ENCODE data around the gene LRRC28. TPM values are rescaled to one million over a fixed set of nuclear protein-coding genes. Genes with fewer than 3 reads are reported as not detected.

LRRC28 gene
- total RNA-seq, 4 donors from 2014 or later, result 56.5 to 82.7 (median 64.2) TPM

- Histone ChIP-seq H3K27ac (no peak overlapping the region), H3K4me1 (no peaks in the 10 kb centered on the region), H3K27me3 (no peaks in the 10 kb centered on the region), H3K36me3 (no peaks in the 10 kb centered on the region), H3K4me3 (no peak overlapping the region), H3K9me3 (no peaks in the 10 kb centered on the region)
- TF ChIP-seq POLR2A (IDR thresholded peaks at IDR 0.05) (no peak), POLR2AphosphoS5 (IDR thresholded peaks at IDR 0.05) (no peak), CTCF (IDR thresholded peaks at IDR 0.05) (no peak), EP300 (IDR thresholded peaks at IDR 0.05; ENCODE audit: low read depth) (no peak)
- WGBS, 2 donors (ENCODE audit: low coverage in 1 of 2), result 82 to 87% methylated on average over 2 of the region's 2 CpGs
- no peak for DNase-seq
- intact Hi-C loops (cut with DNase I; ENCODE audit: low total_unique reads), result no loop called here
- in situ Hi-C loops (cut with MboI; ENCODE audit: low pct_ligation_motif_present in 1 of 4, low pct_unique_long_range_greater_than_20kb in 1 of 4, low sequenced_read_pairs in 3 of 4), result no loop called here
These were observed 93.4 kb downstream of the LRRC28 start for GRCh38 chr15:99344639-99345038.

GRCh38 chr15:99345242-99345641 lies 94.0 kb downstream of the LRRC28 start:
- TF ChIP-seq POLR2A (IDR thresholded peaks at IDR 0.05), result no peak
- TF ChIP-seq EP300 (IDR thresholded peaks at IDR 0.05; ENCODE audit: low read depth), result no peak
- no peak for TF ChIP-seq CTCF (IDR thresholded peaks at IDR 0.05)
- TF ChIP-seq POLR2AphosphoS5 (IDR thresholded peaks at IDR 0.05), result no peak
- WGBS, 2 donors (ENCODE audit: low coverage in 1 of 2), result 92 to 100% methylated on average over 1 to 2 of the region's 2 CpGs
- Histone ChIP-seq H3K9me3 (no peaks in the 10 kb centered on the region), H3K4me3 (no peak overlapping the region), H3K27me3 (no peaks in the 10 kb centered on the region), H3K4me1 (no peaks in the 10 kb centered on the region), H3K27ac (no peak overlapping the region), H3K36me3 (no peaks in the 10 kb centered on the region)
- in situ Hi-C loops (cut with MboI; ENCODE audit: low pct_ligation_motif_present in 1 of 4, low pct_unique_long_range_greater_than_20kb in 1 of 4, low sequenced_read_pairs in 3 of 4) (no loop called here), intact Hi-C loops (cut with DNase I; ENCODE audit: low total_unique reads) (no loop called here)
- no peak for DNase-seq

GRCh38 chr15:99345832-99346462 lies 94.7 kb downstream of the LRRC28 start:
- Histone ChIP-seq H3K27me3 (no peaks in the 10 kb centered on the region), H3K36me3 (no peaks in the 10 kb centered on the region), H3K4me3 (no peak overlapping the region), H3K4me1 (no peaks in the 10 kb centered on the region), H3K27ac (no peak overlapping the region), H3K9me3 (no peaks in the 10 kb centered on the region)
- 86 to 96% methylated on average over 2 to 3 of the region's 3 CpGs for WGBS, 2 donors (ENCODE audit: low coverage in 1 of 2)
- in situ Hi-C loops (cut with MboI; ENCODE audit: low pct_ligation_motif_present in 1 of 4, low pct_unique_long_range_greater_than_20kb in 1 of 4, low sequenced_read_pairs in 3 of 4), result no loop called here
- no peak for TF ChIP-seq CTCF (IDR thresholded peaks at IDR 0.05)
- TF ChIP-seq POLR2AphosphoS5 (IDR thresholded peaks at IDR 0.05), result no peak
- TF ChIP-seq EP300 (IDR thresholded peaks at IDR 0.05; ENCODE audit: low read depth), result no peak
- TF ChIP-seq POLR2A (IDR thresholded peaks at IDR 0.05), result no peak
- no peak for DNase-seq
- intact Hi-C loops (cut with DNase I; ENCODE audit: low total_unique reads), result no loop called here

GRCh38 chr15:99347574-99347973 lies 96.3 kb downstream of the LRRC28 start:
- H3K9me3 ChIP-seq, result no peaks in the 10 kb centered on the region
- TF ChIP-seq EP300 (IDR thresholded peaks at IDR 0.05; ENCODE audit: low read depth) (no peak), CTCF (IDR thresholded peaks at IDR 0.05) (no peak), POLR2A (IDR thresholded peaks at IDR 0.05) (no peak), POLR2AphosphoS5 (IDR thresholded peaks at IDR 0.05) (no peak)
- no peak for DNase-seq
- in situ Hi-C loops (cut with MboI; ENCODE audit: low pct_ligation_motif_present in 1 of 4, low pct_unique_long_range_greater_than_20kb in 1 of 4, low sequenced_read_pairs in 3 of 4), result no loop called here
- no peak overlapping the region for H3K4me3 ChIP-seq
- H3K4me1 ChIP-seq, result no peaks in the 10 kb centered on the region
- intact Hi-C loops (cut with DNase I; ENCODE audit: low total_unique reads), result no loop called here
- WGBS, 2 donors (ENCODE audit: low coverage in 1 of 2), result 94 to 100% methylated on average over 1 of the region's 1 CpG
- H3K27me3 ChIP-seq, result no peaks in the 10 kb centered on the region
- no peaks in the 10 kb centered on the region for H3K36me3 ChIP-seq
- no peak overlapping the region for H3K27ac ChIP-seq
